ENCODE measurements around the gene OSM. TPM values are rescaled to one million over a fixed set of nuclear protein-coding genes. Genes with fewer than 3 reads are reported as not detected.

OSM gene
- total and polyA plus RNA-seq, 5 experiments from 2014 or later, result 0.81 to 11.6 (median 4.4) TPM

DNA sequence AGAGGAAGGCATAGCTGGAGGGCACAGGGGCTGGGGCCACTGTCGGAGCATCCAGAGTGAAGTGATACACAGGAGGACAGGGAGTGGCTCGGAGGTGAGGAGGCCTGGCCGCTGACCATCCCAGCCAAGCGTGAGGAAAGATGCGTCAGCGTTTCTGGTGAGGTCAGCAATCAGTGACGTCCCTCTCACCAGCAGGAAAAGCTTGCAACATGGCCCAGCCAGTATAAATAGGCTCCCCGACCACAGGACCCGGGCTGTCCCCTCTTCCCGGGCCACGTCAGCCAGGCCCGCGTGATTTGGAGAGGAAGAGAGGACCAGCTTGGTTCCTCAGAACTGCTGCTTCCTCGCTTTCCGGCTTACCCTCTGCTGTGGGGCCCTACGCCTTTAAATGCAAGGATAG is 4.2 kb upstream of the OSM start:
- H3K4me3 Mint-ChIP-seq, result peak overlapping the region in 1 of 10 donors; percentile 30
- peaks cover 30 to 65% (median 61%) of the 10 kb centered on the region in 4 donors for H3K4me1 Mint-ChIP-seq
- no peaks in the 10 kb centered on the region for H3K27me3 Mint-ChIP-seq
- ATAC-seq (no peak), DNase-seq (no peak)
- POLR2A ChIA-PET, result interaction anchor here (0.7 kb wide), 1 partner anchor 229 kb away, joined by 3 read pairs; no protein-coding TSS in a partner anchor
- no peaks in the 10 kb centered on the region for H3K9me3 Mint-ChIP-seq
- H3K36me3 Mint-ChIP-seq, result peaks cover 0 to 12% (median 0%) of the 10 kb centered on the region in 3 donors
- H3K27ac Mint-ChIP-seq, result peak overlapping the region in 7 of 10 donors; percentile 1 to 94 (median 72)

DNA sequence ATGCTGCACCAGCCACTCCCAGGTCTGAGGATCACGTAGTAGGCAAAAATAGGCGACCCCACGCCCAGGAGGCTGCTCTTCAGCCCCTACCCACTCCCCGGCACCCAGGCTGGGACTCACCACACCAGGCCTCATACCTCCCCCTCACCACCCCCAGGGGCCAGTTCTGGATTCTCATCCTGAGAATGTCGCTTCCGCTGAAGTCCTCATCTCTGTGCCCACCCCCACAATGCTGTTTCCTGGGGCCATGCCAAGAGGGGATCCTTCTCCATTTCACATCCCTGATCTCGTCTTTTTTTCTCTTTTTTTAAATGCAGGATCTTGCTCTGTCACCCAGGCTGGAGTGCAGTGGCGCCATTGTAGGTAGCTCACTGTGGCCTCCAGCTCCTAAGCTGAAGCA is 1.7 kb upstream of the OSM start:
- peaks cover 0 to 10% (median 0%) of the 10 kb centered on the region in 3 donors for H3K36me3 Mint-ChIP-seq
- H3K4me3 Mint-ChIP-seq, result peak overlapping the region; percentile 19 to 96 (median 88)
- POLR2A ChIA-PET, result interaction anchor here (0.7 to 6.7 kb wide), 2 partner anchors 21 to 27 kb away, joined by 3 to 51 read pairs; partner anchors contain the start of gene CASTOR1
- DNase-seq, result no peak
- ATAC-seq, result no peak
- no peaks in the 10 kb centered on the region for H3K9me3 Mint-ChIP-seq
- H3K27ac Mint-ChIP-seq, result peak overlapping the region; percentile 94 to 100 (median 99)
- H3K4me1 Mint-ChIP-seq, result peaks cover 23 to 60% (median 53%) of the 10 kb centered on the region in 4 donors
- no peaks in the 10 kb centered on the region for H3K27me3 Mint-ChIP-seq

DNA sequence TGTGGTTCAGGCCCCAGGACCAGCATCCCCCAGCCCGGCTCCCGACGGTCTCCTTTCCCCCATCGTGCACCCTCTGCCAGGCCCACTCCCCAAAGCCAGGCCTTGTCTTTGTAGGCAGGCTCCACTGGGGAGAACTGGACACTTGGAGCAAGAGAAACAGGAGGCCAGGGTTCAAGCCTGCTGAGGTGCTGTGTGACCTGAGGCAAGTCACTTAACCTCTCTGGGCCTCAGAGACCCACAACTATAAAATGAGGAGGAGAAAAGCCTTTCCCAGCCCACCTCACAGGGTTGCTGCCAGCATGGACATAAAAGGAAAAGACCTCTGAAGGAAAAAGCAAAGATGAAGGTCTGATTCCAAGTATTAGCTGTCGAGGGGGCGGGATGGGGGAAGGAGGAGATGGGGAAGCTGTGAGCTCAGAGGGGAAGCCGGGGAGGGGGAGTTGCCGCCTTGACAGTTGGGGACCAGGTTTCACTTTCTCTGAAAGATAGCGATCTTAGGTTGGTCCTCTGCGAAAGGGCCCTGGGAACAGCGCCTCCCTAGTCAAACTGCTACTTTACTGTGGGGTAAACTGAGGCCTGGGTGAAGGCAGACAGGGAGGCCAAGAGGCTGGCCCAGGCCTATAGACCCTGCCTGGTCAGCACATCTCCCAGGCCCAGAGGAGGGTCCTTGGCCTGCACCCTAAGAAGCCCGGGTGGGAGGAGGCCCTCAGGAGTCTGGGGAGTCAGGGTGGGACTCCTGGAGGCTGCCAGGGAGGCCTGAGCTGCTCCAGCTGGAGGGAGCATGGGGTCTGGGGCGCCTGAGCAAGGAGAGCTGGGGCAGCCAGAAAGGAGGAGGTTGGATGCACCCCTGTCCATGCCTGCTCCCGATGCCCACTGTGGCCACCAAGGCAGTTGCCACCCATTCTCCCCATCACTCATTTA is 991 bp upstream of the OSM start:
- Mint-ChIP-seq H3K9me3 (no peaks in the 10 kb centered on the region), H3K27me3 (no peaks in the 10 kb centered on the region), H3K4me3 (peak overlapping the region; percentile 90 to 99 (median 94)), H3K36me3 (peaks cover 0 to 10% (median 0%) of the 10 kb centered on the region in 3 donors), H3K4me1 (peaks cover 25 to 59% (median 55%) of the 10 kb centered on the region in 4 donors), H3K27ac (peak overlapping the region; percentile 94 to 100 (median 99))
- POLR2A ChIA-PET, result interaction anchor here (1.0 to 6.7 kb wide), 3 partner anchors 8 to 59 kb away, joined by 3 to 51 read pairs (median 4); partner anchors contain the start of genes CASTOR1 and TBC1D10A
- ATAC-seq, result no peak
- peak in 7 of 10 donors; percentile 43 to 63 (median 54) for DNase-seq

DNA sequence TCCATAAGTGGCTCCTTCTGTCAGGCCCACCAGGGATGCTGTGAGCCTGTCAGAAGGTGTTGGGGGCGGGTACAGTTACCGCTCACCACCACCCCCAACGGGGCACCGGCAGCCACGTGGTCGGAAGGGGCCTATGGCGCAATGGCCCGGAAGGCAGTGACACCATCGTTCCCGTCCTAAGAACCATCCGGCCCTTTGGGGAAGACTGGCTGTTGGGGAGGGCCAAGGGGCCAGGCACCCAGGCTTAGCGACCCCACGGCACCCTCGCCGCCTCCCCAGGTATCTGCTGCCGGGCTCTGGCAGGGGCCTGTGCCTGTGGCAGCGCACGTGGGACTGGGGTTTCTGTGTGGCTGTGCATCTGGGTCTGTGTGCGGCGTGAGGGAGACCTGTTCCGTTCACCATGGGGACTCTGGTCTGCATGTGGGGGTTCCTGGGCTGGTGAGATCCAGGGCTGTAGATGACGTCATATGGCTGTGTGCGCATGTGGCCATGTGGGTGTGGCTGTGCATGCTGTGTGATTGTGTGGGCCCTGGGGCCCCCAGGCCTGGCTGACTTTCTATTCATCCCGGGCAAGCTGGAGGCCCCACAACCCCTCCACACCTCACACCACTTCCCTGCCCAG is 717 bp downstream of the OSM start:
- DNase-seq (peak; percentile 71 to 92 (median 87)), ATAC-seq (peak; percentile 80)
- Mint-ChIP-seq H3K4me3 (peak overlapping the region; percentile 90 to 99 (median 94)), H3K27ac (peak overlapping the region; percentile 94 to 100 (median 99)), H3K36me3 (peaks cover 0 to 10% (median 0%) of the 10 kb centered on the region in 3 donors), H3K27me3 (no peaks in the 10 kb centered on the region), H3K9me3 (no peaks in the 10 kb centered on the region), H3K4me1 (peaks cover 33 to 58% (median 57%) of the 10 kb centered on the region in 4 donors)
- POLR2A ChIA-PET, result interaction anchor here (0.8 to 6.7 kb wide), 5 partner anchors 17 to 91 kb away, joined by 3 to 51 read pairs (median 4); partner anchors contain the start of genes CASTOR1, CCDC157 and SF3A1

- POLR2A ChIA-PET, result interaction anchor here (0.5 to 6.7 kb wide), 8 partner anchors 15 to 671 kb away, joined by 3 to 51 read pairs (median 4); partner anchors contain the start of genes CASTOR1, CCDC157, RNF215 and SF3A1
- Mint-ChIP-seq H3K9me3 (no peaks in the 10 kb centered on the region), H3K4me1 (peaks cover 30 to 58% (median 55%) of the 10 kb centered on the region in 4 donors), H3K4me3 (peak overlapping the region; percentile 43 to 99 (median 94)), H3K27me3 (no peaks in the 10 kb centered on the region), H3K36me3 (peaks cover 0 to 5% (median 0%) of the 10 kb centered on the region in 3 donors), H3K27ac (peak overlapping the region; percentile 94 to 100 (median 99))
- ATAC-seq, result no peak
- peak in 1 of 10 donors; percentile 31 for DNase-seq
These were observed 1.4 kb downstream of the OSM start for GRCh38 chr22:30265131-30265720.

DNA sequence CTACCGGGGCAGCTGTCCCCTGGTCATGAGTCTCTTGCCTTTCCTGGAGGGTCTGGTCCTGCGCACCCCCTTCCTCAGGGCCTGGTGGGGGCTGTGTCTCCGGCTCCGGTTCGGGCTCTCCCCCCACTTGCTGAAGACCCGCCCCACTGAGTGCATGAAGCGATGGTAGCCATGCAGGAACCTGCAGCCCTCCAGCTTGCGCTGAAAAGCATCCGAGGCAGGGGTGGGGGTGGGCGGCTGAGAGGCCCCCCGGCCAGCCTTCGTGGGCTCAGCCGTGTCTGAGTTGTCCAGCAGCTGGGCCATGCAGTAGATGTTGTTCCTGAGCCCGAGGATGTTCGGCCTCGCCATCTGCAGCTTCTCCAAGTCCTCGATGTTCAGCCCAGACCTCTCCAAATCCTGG is 2.8 kb downstream of the OSM start:
- H3K27me3 Mint-ChIP-seq, result no peaks in the 10 kb centered on the region
- no peak for ATAC-seq
- peaks cover 30 to 56% (median 49%) of the 10 kb centered on the region in 4 donors for H3K4me1 Mint-ChIP-seq
- H3K4me3 Mint-ChIP-seq, result no peak overlapping the region
- no peaks in the 10 kb centered on the region for H3K9me3 Mint-ChIP-seq
- peaks cover 0 to 2% (median 0%) of the 10 kb centered on the region in 3 donors for H3K36me3 Mint-ChIP-seq
- POLR2A ChIA-PET, result interaction anchor here (1.1 to 6.7 kb wide), 6 partner anchors 16 to 124 kb away, joined by 3 to 51 read pairs (median 8); partner anchors contain the start of genes CASTOR1, CCDC157, RNF215 and SF3A1
- DNase-seq, result no peak
- H3K27ac Mint-ChIP-seq, result peak overlapping the region in 2 of 10 donors; percentile 75 to 94

GRCh38 chr22:30262917-30263741 is 3.5 kb downstream of the OSM start:
- Mint-ChIP-seq H3K4me1 (peaks cover 26 to 51% (median 42%) of the 10 kb centered on the region in 4 donors), H3K27ac (peak overlapping the region in 8 of 10 donors; percentile 43 to 92 (median 76)), H3K4me3 (peak overlapping the region in 9 of 10 donors; percentile 42 to 74 (median 57)), H3K36me3 (no peaks in the 10 kb centered on the region), H3K9me3 (no peaks in the 10 kb centered on the region), H3K27me3 (no peaks in the 10 kb centered on the region)
- DNase-seq (peak; percentile 66 to 87 (median 76)), ATAC-seq (peak in 1 of 2 donors; percentile 12)
- POLR2A ChIA-PET, result interaction anchor here (0.8 to 6.7 kb wide), 6 partner anchors 8 to 161 kb away, joined by 3 to 51 read pairs (median 8); partner anchors contain the start of genes CASTOR1 and RNF215

DNA sequence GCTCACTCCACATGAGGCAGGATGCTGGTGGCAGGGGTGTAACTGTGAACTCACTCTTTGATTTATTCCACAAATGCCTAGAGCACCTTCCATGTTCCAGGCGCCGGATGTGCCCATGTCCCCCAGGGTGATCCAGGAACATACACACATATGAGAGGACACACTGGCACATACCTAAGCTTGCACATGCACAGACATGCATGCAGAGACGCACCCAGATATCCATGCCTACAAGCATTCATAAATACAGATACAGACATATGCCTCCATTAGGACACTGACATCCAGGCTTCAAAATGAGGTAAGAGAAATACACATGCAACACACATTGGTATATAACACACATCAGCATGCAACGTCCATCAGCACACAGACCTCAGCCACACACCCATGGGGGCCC is 4.5 kb downstream of the OSM start:
- Mint-ChIP-seq H3K36me3 (no peaks in the 10 kb centered on the region), H3K27ac (peak overlapping the region in 1 of 10 donors; percentile 88), H3K4me1 (peaks cover 23 to 44% (median 34%) of the 10 kb centered on the region in 4 donors), H3K4me3 (no peak overlapping the region), H3K9me3 (no peaks in the 10 kb centered on the region), H3K27me3 (no peaks in the 10 kb centered on the region)
- ATAC-seq, result no peak
- no peak for DNase-seq
- POLR2A ChIA-PET, result no interaction called here

- ATAC-seq (no peak), DNase-seq (no peak)
- Mint-ChIP-seq H3K36me3 (no peaks in the 10 kb centered on the region), H3K27me3 (no peaks in the 10 kb centered on the region), H3K27ac (no peak overlapping the region), H3K9me3 (no peaks in the 10 kb centered on the region), H3K4me3 (no peak overlapping the region), H3K4me1 (peaks cover 19 to 37% (median 31%) of the 10 kb centered on the region in 4 donors)
- POLR2A ChIA-PET, result no interaction called here
These were observed 5.5 kb downstream of the OSM start for GRCh38 chr22:30261134-30261533.

GRCh38 chr22:30260682-30261081 is 6.0 kb downstream of the OSM start:
- Mint-ChIP-seq H3K4me1 (peaks cover 19 to 36% (median 28%) of the 10 kb centered on the region in 4 donors), H3K36me3 (no peaks in the 10 kb centered on the region), H3K9me3 (no peaks in the 10 kb centered on the region), H3K27me3 (no peaks in the 10 kb centered on the region), H3K27ac (no peak overlapping the region), H3K4me3 (no peak overlapping the region)
- ATAC-seq (no peak), DNase-seq (no peak)
- POLR2A ChIA-PET, result no interaction called here

DNA sequence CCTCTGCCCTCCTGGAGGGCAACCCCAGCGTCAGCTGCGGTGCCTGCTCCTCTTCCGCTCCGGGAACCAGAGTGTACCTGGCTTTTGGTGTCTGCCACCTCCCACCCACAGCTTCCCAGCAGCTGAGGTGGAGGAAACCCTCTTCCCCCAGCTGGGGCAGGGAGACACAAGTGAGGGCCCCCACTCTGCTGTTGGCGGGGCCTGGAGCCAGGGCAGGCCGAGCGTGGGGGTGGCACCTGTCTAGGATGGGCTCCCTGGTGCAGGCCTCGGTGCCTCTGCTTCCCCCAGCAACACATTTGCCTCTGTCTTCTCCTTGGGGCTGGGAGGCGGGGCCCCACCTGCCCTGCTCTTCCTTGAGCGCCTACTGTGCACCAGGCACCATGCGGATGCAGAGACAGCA is 6.4 kb downstream of the OSM start:
- peak overlapping the region in 1 of 10 donors; percentile 59 for H3K27ac Mint-ChIP-seq
- no peaks in the 10 kb centered on the region for H3K36me3 Mint-ChIP-seq
- H3K4me1 Mint-ChIP-seq, result peaks cover 17 to 32% (median 24%) of the 10 kb centered on the region in 4 donors

More for the DNA sequence above, 6.4 kb downstream of the OSM start:
- DNase-seq (no peak), ATAC-seq (no peak)
- Mint-ChIP-seq H3K4me3 (no peak overlapping the region), H3K9me3 (no peaks in the 10 kb centered on the region), H3K27me3 (no peaks in the 10 kb centered on the region)
- POLR2A ChIA-PET, result interaction anchor here (0.6 kb wide), 1 partner anchor 65 kb away, joined by 3 read pairs; no protein-coding TSS in a partner anchor

All from naive thymus-derived CD8-positive, alpha-beta T cell (primary cell).